NCI-H146 (cell line): ENCODE measurements around the gene COQ2.
A peak's percentile ranks its signal among the peaks of the same experiment; 100 is the strongest.
"Not testable (repeated sequence)": the region's sequence is repeated elsewhere in the genome, so short reads cannot be mapped to it uniquely, and the experiment has no call there.

Experiments used
- DNase-seq: peaks from one replicate; lab custom pipeline; 2025; lab: John Stamatoyannopoulos, UW

The COQ2 gene

DNA sequence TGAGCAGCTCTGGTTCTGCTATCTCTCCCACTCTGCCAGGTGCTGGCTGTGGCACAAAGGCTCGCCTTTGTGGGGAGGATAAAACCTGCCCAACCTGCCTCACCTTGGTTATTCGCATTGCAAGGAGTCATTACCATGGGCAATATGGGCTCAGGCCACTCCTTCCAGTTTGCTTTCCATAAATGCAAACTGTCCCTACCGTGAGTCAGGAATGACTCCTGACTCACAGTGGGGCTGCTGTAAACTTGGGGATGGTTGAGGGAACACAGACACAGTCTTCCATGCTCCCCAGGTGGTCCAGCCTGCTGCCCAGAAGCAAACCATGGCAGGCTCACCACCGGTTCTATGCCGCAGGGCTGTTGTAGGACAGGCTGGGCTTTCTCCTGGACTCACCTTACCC lies 36.1 kb downstream of the COQ2 start:
- no peak for DNase-seq

DNA sequence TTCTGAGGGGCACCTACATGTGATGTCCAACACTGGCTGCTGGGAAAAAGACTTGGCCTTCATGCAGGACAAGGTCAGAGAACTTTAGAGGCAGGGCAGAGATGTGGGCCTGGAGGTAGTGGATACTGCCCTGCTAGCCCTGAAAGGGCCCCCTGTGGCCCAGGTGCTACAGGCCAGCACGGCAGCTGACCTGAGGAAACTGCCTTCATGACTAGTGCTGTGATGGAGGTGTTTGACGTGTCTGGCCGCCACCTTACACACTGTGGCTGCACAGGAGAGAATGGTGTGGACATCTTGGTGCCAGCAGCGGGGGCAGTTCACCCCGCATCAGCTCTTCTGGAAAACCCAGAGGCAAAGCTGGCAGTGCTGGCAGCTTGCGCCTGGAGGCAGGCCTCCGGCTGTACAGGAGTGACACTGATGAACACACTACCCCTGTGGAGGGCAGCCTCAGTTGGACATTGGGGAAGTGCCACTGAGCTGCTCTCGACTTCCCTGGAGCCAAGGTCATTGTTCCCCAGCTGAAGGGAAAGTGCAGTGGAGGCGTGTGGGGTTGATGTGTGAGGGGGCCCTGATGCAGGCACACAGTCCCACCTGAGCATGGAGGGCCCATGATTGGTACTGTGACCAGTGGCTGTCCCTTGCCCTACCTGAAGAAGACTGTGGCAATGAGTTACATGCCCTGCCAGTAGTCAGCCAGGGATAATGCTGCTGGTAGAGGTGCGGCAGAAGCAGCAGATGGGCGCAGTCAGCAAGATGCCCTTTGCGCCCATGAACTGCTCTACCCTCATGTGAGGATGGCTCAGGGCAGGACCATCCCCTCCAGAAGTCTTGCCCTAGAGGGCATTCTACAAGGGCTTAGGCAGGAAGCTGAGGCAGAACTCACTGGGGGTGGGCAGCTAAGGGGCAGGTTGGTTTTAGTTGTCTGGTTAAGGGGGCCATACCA lies 36.9 kb downstream of the COQ2 start:
- no peak for DNase-seq

DNA sequence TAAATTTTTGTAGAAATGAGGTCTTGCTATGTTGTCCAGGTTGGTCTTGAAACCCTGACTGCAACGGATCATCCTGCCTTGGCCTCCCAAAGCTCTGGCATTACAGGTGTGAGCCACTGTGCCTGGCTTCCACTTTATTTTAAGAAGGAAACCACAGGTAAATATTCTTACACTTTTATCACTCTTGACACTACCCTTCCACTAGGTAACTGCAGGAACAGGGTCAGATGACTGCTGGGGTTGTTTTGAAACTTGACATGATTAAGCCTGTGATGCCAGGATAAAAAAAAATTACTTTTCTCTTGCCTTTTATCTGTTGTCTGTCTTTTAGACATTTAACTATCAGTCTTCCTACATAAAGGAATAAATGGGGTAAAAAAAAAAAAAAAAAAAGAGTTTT lies 43.5 kb downstream of the COQ2 start:
- no peak for DNase-seq

DNA sequence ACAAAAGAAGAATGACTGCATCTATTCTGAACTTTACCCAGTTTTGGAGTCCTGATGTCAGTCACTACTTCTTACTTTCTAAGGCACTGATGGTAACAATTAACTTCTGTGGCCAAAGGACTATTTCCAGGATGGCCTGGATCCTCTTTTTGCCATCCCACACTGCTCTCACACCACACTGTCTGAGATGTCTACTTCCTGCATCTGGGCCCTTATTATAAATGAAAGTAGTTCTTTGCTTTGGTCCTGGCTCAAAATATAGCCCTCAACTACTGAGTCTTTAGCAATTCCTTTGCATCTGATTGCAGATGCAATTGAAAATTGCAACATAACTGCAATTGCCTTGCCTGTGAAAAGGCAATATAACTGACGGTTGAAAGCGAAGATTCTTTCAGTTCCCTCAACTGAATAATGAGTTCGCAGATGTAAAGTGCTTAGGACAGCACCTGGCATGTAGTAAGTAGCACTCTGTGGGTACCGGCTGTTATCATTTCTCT lies 44.2 kb downstream of the COQ2 start:
- DNase-seq: no peak

DNA sequence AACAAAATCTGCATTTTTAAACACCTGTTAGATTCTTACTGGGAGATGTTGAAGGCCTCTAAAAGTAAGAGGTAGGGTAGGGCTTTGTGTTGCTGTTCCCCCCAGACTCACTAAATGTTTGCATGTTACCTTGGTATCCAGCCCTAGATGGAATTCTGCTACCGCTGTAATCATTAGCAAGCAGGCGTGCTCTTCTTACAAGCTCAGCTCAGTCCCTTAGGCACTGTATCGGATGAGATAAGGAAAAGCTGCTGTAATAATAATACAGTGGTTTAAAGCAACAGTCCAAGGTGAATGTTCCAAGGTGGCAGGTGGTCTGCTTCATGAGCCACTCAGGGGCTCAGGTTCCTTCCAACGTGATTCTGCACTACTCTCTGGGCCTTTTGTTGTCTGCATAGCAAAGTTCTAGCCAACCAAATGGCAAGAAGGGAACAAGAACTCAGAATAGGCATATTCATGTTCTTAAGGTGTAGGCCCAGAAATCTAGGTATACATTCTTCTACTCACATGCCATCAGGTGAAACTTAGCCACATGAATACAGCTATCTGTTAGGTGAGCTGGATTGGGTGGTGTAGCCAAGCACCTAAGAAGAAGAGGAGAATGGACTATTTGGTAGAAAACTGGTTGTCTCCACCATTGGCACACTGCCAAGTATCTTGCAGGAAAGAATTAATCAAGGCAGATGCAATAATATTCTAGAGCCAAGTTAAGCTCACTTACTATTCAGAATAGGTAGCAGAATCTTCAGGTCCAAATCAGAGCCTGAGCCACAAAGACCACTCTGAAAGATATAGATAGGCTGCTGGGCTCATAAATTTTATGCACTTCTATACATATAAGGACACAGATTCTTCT lies 46.0 kb downstream of the COQ2 start:
- no peak for DNase-seq

DNA sequence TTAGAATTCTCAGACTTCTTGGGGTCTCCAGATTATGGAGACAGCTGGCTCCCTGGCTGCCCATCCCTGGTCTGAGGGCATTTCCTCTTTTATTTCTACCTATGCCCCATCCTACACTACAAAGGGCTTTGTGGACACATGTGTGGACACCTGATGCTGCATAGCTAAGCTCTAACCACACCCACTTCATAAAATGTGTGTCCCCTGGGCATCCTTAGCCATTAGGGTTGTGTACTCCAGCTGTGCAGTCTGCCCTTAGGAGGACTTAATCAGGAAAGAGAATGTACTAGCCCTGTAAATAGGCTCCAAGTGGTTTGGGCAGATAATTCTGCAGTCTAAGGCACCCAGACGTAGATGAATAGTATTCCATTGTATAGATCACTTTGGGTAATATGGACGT lies 47.0 kb downstream of the COQ2 start:
- no peak for DNase-seq

DNA sequence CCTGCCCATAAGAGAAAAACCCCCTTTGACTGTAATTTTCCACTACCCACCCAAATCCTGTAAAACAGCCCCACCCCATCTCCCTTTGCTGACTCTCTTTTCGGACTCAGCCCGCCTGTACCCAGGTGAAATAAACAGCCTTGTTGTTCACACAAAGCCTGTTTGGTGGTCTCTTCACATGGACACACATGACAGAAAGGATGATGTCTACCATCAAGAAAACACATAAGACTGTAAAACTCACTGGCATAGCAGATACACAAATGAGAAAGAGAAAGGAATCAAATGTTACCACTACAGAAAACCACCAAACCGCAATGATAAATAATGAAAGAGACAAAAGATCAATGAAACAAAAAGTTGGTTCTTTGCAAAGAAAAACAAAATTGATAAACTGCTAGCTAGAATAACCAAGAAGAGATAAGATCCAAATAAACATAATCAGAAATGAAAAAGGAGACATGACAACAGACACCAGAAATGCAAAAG lies 48.9 kb downstream of the COQ2 start:
- DNase-seq: not testable (repeated sequence)

DNA sequence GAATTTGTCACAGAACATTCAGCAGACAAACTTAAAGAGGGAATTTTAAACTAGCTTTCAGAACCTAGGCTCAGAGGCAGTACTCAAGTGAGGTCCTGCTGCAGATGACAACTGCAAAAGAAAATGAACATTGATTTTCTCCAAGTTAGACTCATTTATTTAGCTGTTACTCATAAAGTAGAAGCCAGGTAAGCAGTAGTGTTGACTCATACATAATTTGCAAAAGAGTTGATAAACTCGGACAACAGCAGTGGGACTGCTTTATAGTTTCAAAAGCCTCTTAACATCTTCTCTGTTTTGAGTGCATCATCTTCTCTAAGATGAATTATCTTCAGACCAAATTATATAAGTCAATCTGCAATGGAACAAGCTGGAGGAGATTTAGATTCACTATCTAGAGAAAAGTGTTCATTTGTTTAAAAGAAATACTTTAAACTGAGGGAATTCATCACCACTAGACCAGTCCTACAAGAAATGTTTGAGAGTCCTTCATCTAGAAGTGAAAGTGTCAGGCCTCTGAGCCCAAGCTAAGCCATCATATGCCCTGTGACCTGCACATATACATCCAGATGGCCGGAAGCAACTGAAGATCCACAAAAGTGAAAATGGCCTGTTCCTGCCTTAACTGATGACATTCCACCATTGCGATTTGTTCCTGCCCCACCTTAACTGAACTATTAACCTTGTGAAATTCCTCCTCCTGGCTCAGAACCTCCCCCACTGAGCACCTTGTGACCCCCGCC lies 49.5 kb downstream of the COQ2 start:
- no peak for DNase-seq

DNA sequence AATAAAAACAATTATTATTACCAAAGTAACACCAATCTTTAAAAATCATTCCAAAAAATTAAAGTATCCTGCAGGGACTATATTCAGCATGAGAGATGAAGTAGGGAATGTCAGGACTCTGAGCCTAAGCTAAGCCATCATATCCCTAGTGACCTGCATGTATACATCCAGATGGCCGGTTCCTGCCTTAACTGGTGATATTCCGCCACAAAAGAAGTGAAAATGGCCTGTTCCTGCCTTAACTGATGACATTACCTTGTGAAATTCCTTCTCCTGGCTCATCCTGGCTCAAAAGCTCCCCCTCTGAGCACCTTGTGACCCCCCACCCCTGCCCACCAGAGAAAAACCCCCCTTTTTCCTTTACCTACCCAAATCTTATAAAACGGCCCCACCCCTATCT lies 50.2 kb downstream of the COQ2 start:
- DNase-seq: not testable (repeated sequence)

DNA sequence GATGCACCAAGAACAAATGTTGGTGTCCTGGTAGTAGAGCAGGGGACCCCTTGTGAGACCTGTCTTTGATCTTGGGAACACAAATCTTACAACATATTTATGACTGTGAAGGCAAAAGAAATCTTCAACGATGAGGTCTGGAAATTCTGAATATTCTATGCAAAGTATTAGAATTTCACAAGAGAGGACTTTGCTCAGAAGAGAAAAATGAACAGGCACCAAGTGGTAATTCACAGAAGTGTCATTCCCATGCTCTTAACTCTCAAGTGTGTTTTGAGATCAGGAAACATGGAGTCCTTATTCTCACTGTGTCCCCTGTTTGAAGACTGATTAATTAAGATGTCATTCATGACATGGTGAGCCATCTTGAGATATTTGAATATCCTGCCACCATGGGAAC lies 52.5 kb downstream of the COQ2 start:
- DNase-seq: no peak

DNA sequence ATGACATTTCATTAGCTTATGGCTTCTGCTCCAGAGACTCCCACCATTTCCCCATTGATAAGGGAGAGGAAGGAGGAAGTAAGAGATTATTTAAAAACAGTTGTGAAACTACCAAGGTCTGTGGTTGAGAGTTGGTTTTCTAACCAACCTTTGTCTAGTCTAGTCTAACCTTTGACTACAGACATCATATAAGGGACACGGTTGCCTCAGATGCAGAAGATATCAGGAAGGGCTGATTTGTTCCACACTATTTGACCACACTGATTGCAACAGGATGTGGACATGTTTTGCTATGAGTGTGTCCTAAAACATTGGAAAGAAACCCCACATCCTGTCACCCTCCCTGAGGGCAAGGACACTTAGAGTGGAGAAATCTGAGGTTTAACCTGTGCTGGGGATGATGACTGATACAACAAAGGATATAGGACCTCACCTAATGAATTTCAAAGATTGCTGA lies 53.0 kb downstream of the COQ2 start:
- DNase-seq: no peak

DNA sequence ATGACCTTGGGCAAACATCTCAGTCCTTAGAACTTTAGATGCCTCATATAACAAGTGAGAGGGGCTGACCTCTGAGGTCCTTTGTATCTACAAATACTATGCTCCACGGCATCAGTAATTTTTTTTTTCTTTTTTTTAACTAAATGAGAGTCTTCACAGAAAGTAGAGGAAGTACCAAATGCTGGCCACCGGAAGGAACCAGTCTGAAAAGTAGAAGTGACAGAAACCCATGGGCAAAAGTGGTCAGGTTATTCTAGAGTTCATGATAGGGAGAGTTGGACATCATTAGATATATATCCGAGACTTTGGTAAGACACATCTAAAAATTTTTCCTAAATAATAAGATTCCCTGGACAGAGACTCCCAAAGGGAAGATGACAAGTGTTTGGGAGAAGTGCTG lies 53.7 kb downstream of the COQ2 start:
- no peak for DNase-seq

DNA sequence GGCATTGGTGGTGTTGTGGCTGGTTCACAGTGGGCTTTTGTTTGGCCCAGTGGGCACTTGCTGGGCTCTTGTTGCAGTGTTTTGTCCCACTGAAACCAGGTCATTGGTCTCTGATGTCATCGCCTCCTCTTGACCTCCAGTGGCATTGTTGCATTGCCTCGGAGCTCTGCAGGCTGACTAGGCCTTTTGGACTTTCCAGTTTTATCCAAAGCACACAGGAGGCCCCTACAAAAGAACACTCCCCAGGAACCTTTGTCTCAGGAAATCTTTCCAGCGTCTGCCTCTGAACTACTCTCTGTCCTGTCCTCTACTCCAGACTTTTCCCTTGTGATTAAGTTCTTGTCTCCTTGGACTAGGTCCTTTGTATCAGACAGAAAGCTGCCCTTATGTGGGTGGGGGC lies 54.8 kb downstream of the COQ2 start:
- DNase-seq: no peak

DNA sequence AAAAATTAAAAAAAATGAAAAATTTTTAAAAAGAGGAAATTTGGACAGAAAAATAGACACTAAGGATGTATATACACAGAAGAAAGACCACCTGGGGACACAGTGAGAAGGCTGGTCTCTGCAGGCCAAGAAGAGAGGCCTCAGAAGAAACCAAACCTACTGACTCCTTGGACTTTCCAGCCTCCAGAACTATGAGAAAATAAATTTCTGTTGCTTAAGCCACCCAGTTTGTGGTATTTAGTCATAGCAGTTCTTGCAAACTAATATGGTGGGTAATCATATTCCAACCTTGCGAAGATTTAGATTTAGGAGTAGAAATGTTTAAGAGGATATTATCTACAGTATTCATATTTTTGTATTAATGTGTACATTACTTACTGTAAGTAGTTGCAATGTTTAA lies 56.4 kb downstream of the COQ2 start:
- DNase-seq: no peak

DNA sequence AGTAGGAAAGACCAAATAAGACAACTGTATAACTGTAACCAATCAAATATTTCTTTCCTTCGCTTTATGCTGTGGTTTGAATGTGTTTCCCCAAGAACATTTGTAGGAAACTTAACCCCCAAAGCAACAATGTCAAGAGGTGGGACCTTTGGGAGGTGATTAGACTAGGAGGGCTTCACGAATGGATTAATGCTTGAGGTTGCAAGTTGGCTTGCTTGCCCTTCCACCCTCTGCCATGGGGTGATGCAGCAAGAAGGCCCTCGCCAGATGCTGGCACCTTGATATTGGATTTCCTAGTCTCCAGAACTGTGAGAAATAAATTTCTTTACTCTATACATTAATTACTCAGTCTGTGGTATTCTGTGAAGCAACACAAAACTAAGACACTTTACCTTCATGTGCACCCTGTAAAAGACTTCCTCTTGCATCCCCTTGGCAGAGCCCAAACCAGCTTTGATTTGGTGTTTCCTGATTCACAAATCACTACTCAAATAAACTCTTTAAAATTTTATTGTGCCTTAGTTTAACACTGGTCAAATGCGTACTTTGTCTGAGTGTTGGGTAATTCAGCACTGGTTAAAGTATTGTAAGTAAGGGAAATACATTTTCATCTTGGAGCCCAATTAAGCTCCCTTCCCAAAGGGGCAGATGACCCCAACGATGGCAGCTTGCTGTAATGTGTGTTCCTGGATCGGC lies 59.9 kb downstream of the COQ2 start:
- DNase-seq: no peak

DNA sequence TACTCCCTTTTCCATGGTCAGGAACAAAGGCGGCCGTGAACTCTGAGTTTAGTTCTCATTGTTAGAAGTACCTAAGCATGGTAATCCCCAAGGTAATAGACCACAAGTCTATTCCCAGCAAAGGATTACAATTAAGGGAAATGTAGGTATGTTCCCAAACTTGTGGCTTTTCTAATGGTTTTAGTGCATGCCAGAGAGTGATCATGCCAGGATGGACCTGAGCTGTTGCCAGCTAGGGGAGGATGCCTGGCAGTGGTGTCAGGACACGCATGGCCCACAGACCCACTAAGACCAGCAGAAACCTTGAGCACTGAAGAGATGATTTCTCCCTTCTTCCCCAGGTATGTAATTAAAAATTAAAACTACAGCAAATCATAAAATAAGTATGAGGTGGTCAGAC lies 60.8 kb downstream of the COQ2 start:
- DNase-seq: no peak

DNA sequence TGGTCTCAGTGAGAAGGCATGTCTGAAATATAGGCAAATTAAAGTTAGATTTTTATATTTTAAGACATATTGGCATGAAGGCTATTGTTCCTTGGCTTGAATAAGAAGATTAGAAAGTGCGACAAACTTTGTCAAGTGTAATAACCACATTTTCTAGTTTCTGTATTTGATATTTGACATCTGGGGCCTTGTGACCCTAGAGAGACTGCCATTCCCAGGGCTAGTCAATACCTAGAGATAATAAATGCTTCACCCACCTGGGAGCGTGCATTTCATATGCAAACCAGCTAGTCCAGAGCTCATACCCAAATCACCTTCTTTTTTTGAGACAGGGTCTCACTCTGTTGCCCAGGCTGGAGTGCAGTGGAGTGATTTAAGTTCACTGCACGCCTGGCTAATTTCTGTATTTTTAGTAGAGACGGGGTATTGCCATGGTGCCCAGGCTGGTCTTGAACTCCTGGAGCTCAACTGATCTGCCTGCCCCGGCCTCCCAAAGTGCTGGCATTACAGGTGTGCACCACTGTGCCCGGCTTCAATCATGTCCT lies 62.6 kb downstream of the COQ2 start:
- no peak for DNase-seq

DNA sequence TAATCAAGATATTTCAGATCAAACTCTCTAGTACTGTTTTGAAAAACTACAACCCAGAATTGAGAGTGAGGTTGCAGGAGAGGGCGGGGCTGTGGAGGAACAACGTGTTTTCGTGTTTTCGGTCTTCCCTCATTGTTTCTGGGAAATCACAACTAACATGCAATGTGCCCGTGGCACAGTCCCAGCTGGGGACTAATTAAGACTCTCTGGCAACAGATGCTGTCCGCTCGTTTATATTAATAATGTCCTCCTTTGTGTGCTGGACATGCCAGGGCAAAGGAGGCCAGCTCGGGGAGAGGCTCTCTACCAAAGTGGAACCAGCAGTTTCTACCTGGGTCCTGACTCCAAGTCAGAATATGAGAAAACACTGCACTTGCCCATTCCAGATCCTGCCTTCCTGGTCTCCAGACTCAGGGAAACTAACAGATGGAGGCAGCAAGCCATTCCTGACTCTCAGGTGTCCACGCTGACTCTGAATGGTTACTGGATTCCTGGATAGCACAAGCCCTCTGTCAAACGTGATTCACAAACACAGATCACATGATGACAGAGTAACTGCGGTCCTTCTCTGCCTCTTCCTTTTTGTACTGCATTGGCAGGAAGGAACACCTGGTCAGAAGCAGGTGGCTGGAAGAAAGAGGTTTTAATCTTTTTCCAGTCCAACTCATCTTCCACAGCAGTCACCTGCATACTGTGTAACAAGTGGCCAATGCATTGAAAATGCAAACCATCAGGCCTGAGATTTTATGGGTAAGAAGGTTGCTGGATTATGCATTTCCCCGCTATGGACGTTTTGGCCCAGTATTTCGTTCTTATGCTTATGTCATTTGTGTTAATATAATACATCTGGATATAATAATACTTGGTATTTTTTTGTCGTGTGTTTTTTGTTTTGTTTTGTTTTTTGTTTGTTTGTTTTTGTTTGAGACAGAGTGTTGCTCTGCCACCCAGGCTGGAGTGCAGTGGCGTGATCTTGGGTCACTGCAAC lies 65.0 kb downstream of the COQ2 start:
- peak; percentile 57 for DNase-seq

DNA sequence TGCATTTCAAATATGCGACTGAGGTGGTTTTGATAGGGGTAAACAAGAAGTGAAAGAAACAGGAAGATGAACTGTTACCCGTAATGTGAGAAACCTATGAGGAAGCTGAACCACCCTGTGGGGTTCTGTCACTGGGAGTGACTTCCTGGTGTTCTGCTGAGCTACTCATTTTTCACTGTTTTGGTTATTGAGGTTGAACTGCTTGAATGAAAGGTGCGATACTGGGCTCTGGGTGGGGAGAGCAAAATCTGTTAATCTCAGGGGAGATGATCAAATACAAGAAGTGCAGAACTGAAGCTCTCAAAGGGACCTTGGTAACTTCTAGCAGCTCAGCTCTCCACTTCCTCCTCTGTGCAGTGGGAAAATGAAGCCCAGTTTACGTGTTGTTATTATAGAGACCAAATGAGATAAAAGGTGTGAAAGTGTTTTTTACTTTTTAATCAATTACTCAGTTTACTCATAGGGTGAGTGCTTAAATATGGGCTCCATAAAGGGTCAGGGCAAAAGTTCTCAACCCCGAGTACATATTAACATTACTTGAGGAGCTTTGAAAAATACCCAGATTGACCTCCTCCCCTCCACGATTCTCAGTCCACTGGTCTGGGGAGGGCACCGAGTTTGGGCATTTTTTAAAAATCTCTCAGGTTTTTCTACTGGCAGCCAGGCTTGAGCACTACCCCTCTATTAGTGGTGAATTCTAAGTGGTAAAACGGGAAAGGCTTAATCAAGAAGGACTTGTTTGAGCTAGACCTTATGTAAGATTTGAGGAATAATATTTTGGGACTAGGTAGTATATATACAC lies 66.7 kb downstream of the COQ2 start:
- DNase-seq: no peak
